Vagina (tissue), 2 donors: ENCODE results near the gene NDUFS8. TPM values are rescaled to one million over a fixed set of nuclear protein-coding genes. Genes with fewer than 3 reads are reported as not detected.

Experiments
- DNase-seq, 2 donors: peaks; one replicate each; pipeline ENCODE4 v3.0.0-alpha.2; 2017; ENCODE audit errors: extremely low spot score in 2 of 2
- H3K27ac ChIP-seq: fragments of 200-600 bp; sonication (generic); one replicate; pipeline ENCODE4 v1.5.1; 2019
- H3K27me3 ChIP-seq: fragments of 200-600 bp; sonication (generic); one replicate; pipeline ENCODE4 v1.5.1; 2019
- H3K36me3 ChIP-seq, 2 donors: fragments of 200-600 bp; sonication (generic); one replicate each; pipeline ENCODE4 v1.5.1; 2017 to 2019
- H3K4me1 ChIP-seq: fragments of 200-600 bp; sonication (generic); one replicate; pipeline ENCODE4 v1.5.1; 2019
- H3K4me3 ChIP-seq, 2 donors: fragments of 200-600 bp; sonication (generic); 1 replicate in 1 of 2; 2 replicates in 1 of 2; pipeline ENCODE4 v1.5.1; 2016 to 2019
- H3K9me3 ChIP-seq: fragments of 200-600 bp; sonication (generic); one replicate; pipeline ENCODE4 v1.5.1; 2019
- POLR2A ChIP-seq, 2 donors: fragments of 450-650 bp; IDR thresholded peaks; one replicate each; pipeline ENCODE4 v1.6.1; 2017; ENCODE audit warnings: antibody characterized with exemption in 2 of 2, mild to moderate bottlenecking in 2 of 2, moderate library complexity in 2 of 2
- POLR2AphosphoS5 ChIP-seq, 2 donors: sonication (generic); formaldehyde crosslinking; IDR thresholded peaks; one replicate each; pipeline ENCODE4 v1.9.0; 2017; ENCODE audit warnings: antibody characterized with exemption in 2 of 2, mild to moderate bottlenecking in 2 of 2, low read depth in 1 of 2; ENCODE audit not compliant: insufficient read depth in 1 of 2
- intact Hi-C: fragments of 100-400 bp; cut with DNase I; formaldehyde crosslinking; loops from one replicate; pipeline ENCODE4 v1.15.1; 2023
- total RNA-seq: library from RNA; depleted of rRNA; stranded (reverse); fragments of >200 nt; gene quantifications from one replicate; pipeline ENCODE4 v1.2.3, GENCODE V29; 2016
- TF ChIP-seq, protein P1 (sequence below), 3 experiments: fragments of 450-650 bp in 2 of 3; fragments of 200-600 bp in 1 of 3; sonication (generic) in 1 of 3; IDR thresholded peaks; one replicate each; pipeline ENCODE4 v1.5.1; 2017 to 2019; ENCODE audit warnings: antibody characterized with exemption in 3 of 3, mild to moderate bottlenecking in 2 of 3, moderate library complexity in 2 of 3

The NDUFS8 gene
- total RNA-seq, 1 donor from 2014 or later, result 118 TPM

DNA sequence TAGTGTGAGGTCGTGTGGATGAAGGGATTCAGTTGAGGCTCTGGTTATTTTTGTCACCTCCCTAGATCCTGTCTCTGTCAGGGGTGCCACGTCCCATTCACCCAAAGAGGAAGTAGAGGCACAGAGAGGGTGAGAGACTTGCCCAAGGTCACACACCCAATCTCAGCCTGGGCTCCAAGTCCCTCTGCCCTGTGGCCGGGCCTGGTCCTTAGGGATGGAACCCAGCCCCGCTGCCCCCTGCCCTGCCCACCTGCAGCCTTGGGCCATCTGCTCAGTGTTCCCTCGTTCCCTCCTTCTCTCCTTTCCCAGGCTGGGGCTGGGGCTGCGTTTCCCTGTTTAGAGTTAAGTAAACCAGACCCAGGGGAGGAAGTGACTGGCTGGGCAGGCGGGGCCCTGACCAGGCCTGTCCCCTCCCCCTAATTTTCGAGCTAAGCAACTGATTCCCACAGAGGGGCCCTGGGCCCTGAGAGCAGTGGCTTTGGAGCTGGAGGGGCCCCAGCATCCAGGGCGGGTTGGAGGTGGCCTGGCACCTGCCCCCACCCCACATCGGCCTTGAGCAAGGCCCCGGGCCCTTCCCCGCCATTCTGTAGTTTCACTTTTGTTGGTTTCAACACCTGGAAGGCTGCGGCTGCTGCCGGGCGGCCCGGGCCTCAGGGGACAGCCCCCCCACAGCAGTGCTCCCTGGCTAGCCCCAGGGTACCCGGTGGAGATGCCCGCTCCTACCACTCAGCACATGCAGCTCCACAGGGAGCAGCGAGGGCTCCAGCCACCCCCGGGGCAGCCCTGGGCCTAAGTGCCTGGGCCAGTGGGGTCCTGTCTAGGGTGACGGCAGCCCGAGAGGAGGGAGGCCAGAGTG lies 9.8 kb downstream of the NDUFS8 start:
- H3K27ac ChIP-seq, result peak overlapping the region; percentile 96
- peaks cover 0 to 7% of the 10 kb centered on the region in 2 donors for H3K36me3 ChIP-seq
- peak; percentile 25 to 68 for TF ChIP-seq POLR2AphosphoS5 (IDR thresholded peaks at IDR 0.05; ENCODE audit: insufficient read depth in 1 of 2, low read depth in 1 of 2)
- TF ChIP-seq POLR2A (IDR thresholded peaks at IDR 0.05), result no peak
- TF ChIP-seq, protein P1, sequence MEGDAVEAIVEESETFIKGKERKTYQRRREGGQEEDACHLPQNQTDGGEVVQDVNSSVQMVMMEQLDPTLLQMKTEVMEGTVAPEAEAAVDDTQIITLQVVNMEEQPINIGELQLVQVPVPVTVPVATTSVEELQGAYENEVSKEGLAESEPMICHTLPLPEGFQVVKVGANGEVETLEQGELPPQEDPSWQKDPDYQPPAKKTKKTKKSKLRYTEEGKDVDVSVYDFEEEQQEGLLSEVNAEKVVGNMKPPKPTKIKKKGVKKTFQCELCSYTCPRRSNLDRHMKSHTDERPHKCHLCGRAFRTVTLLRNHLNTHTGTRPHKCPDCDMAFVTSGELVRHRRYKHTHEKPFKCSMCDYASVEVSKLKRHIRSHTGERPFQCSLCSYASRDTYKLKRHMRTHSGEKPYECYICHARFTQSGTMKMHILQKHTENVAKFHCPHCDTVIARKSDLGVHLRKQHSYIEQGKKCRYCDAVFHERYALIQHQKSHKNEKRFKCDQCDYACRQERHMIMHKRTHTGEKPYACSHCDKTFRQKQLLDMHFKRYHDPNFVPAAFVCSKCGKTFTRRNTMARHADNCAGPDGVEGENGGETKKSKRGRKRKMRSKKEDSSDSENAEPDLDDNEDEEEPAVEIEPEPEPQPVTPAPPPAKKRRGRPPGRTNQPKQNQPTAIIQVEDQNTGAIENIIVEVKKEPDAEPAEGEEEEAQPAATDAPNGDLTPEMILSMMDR (IDR thresholded peaks at IDR 0.05), result no peak
- no peaks in the 10 kb centered on the region for H3K9me3 ChIP-seq
- H3K27me3 ChIP-seq, result no peaks in the 10 kb centered on the region
- no peak for DNase-seq
- H3K4me1 ChIP-seq, result peaks cover 78% of the 10 kb centered on the region
- intact Hi-C loops, result no loop called here
- peak overlapping the region; percentile 84 to 90 for H3K4me3 ChIP-seq

DNA sequence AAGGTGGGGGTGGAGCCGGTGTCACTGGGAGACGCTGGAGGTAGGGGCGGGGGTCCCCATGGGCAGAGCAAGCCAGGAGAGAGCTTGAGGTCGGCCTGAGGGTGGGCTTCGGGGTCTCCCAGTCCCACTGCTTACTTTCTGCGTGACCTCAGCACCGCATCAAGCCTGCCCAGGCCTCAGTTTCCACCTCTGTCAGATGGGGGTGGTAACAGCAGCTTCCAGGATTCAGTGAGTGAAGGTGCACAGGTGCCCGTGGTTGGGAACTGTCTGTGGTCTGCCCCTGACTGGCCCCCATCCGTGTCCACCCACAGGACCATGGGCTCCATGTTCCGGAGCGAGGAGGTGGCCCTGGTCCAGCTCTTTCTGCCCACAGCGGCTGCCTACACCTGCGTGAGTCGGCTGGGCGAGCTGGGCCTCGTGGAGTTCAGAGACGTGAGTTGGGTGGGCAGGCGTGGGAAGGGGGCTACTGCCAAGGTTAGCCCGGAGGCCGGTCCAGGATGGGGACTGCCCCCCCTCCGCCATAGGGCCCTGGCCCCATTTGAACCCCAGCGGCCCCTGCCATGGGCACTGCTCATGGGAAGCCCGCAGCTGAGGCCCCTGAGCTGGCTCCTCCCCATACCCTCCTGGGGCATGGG lies 10.6 kb downstream of the NDUFS8 start:
- Histone ChIP-seq H3K27me3 (no peaks in the 10 kb centered on the region), H3K4me1 (peaks cover 78% of the 10 kb centered on the region), H3K36me3 (peaks cover 0 to 7% of the 10 kb centered on the region in 2 donors), H3K4me3 (peak overlapping the region; percentile 84 to 90), H3K9me3 (no peaks in the 10 kb centered on the region), H3K27ac (peak overlapping the region; percentile 96)
- no peak for DNase-seq
- no peak for TF ChIP-seq POLR2A (IDR thresholded peaks at IDR 0.05)
- TF ChIP-seq, protein P1 (IDR thresholded peaks at IDR 0.05), result no peak
- no peak for TF ChIP-seq POLR2AphosphoS5 (IDR thresholded peaks at IDR 0.05; ENCODE audit: insufficient read depth in 1 of 2, low read depth in 1 of 2)
- intact Hi-C loops, result no loop called here

DNA sequence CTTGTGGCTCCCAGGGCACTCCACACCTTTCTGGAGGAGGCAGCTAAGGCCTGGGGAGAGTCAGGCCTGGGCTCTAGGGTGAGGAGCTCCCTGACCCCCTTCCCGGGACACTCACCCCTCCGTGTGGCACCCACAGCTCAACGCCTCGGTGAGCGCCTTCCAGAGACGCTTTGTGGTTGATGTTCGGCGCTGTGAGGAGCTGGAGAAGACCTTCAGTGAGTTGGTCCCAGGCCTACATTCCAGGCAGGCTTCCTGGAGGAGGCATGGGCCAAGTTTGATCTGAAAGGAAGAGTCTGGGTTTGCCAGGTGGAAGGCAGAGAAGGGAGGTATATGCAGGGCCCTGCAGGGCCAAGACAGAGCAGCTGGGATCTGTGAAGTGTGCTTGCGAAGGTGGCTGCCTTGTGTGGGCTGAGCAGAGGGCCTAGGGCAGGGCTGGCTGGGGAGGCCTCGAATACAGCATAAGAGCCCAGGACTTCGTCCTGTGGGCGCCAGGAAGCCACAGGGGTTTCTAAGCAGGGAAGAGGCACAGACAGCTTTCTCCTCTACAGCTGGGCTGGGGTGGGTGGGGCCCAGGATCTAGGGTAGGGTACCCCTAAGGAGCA lies 11.2 kb downstream of the NDUFS8 start:
- no peaks in the 10 kb centered on the region for H3K9me3 ChIP-seq
- peaks cover 74% of the 10 kb centered on the region for H3K4me1 ChIP-seq
- H3K36me3 ChIP-seq, result peaks cover 0 to 7% of the 10 kb centered on the region in 2 donors
- H3K27ac ChIP-seq, result peak overlapping the region; percentile 96
- intact Hi-C loops, result no loop called here
- no peak overlapping the region for H3K4me3 ChIP-seq
- no peak for DNase-seq
- TF ChIP-seq POLR2AphosphoS5 (IDR thresholded peaks at IDR 0.05; ENCODE audit: insufficient read depth in 1 of 2, low read depth in 1 of 2) (no peak), POLR2A (IDR thresholded peaks at IDR 0.05) (no peak)
- TF ChIP-seq, protein P1 (IDR thresholded peaks at IDR 0.05), result no peak
- no peaks in the 10 kb centered on the region for H3K27me3 ChIP-seq

- H3K9me3 ChIP-seq, result no peaks in the 10 kb centered on the region
- no peak for TF ChIP-seq POLR2AphosphoS5 (IDR thresholded peaks at IDR 0.05; ENCODE audit: insufficient read depth in 1 of 2, low read depth in 1 of 2)
- TF ChIP-seq POLR2A (IDR thresholded peaks at IDR 0.05), result no peak
- TF ChIP-seq, protein P1 (IDR thresholded peaks at IDR 0.05), result no peak
- DNase-seq, result no peak
- peak overlapping the region; percentile 96 for H3K27ac ChIP-seq
- peaks cover 0 to 7% of the 10 kb centered on the region in 2 donors for H3K36me3 ChIP-seq
- H3K27me3 ChIP-seq, result no peaks in the 10 kb centered on the region
- H3K4me3 ChIP-seq, result peak overlapping the region in 1 of 2 donors; percentile 19
- intact Hi-C loops, result no loop called here
- H3K4me1 ChIP-seq, result peaks cover 67% of the 10 kb centered on the region
Measured at GRCh38 chr11:68042219-68043028, 11.9 kb downstream of the NDUFS8 start.
